HepG2 (cell line): ENCODE results near the gene CDX1. TPM values are rescaled to one million over a fixed set of nuclear protein-coding genes. Genes with fewer than 3 reads are reported as not detected.
A peak's percentile ranks its signal among the peaks of the same experiment; 100 is the strongest.

ENCODE experiments used
- ATF7 ChIP-seq, 2 experiments: fragments of 450-650 bp in 1 of 2; sonication (generic) in 1 of 2; formaldehyde crosslinking in 1 of 2; IDR thresholded peaks; 2 replicates each; pipeline versions ENCODE4 v1.4.0 to v1.6.1; 2016 to 2020; ENCODE audit warnings: antibody characterized with exemption in 1 of 2, mild to moderate bottlenecking in 1 of 2, missing genetic modification reagents in 1 of 2
- BCL3 ChIP-seq: sonication (generic); formaldehyde crosslinking; IDR thresholded peaks from 2 replicates; pipeline ENCODE4 v1.5.1; 2020; ENCODE audit warnings: mild to moderate bottlenecking, missing genetic modification reagents, moderate library complexity
- FOXK1 ChIP-seq: sonication (generic); formaldehyde crosslinking; IDR thresholded peaks from 2 replicates; pipeline ENCODE4 v1.4.0; 2020; ENCODE audit warnings: low read depth, missing genetic modification reagents, borderline replicate concordance
- TOPORS ChIP-seq: sonication (generic); formaldehyde crosslinking; IDR thresholded peaks from 2 replicates; pipeline ENCODE4 v1.8.0; 2023; ENCODE audit warnings: mild to moderate bottlenecking, missing genetic modification reagents
- ZNF280D ChIP-seq: sonication (generic); formaldehyde crosslinking; IDR thresholded peaks from 2 replicates; pipeline ENCODE4 v1.5.1; 2020; ENCODE audit warnings: mild to moderate bottlenecking, missing genetic modification reagents
- polyA plus RNA-seq, 8 experiments: library from polyadenylated mRNA; depleted of rRNA in 3 of 8; stranded (reverse) in 7 of 8; unstranded in 1 of 8; fragments of >200 nt; fragmentation: Illumina TruSeq in 4 of 8; extraction: Trizol in 4 of 8; gene quantifications; 2 replicates each; pipeline versions ENCODE4 v1.2.1 to v1.2.3, GENCODE V29; 2011 to 2016; ENCODE audit warnings: low read depth in 4 of 8, missing spikeins in 1 of 8, mixed read lengths in 1 of 8; ENCODE audit not compliant: insufficient read depth in 1 of 8
- total RNA-seq, 5 experiments: library from RNA; depleted of rRNA; stranded (reverse); fragments of >200 nt; fragmentation: Illumina TruSeq; extraction: Trizol; gene quantifications; 2 replicates each; pipeline ENCODE4 v1.2.3, GENCODE V29; 2016; ENCODE audit warnings: low read depth in 1 of 5
- TF ChIP-seq, protein P1 (sequence below): sonication (generic); formaldehyde crosslinking; conservative IDR thresholded peaks from 2 replicates; pipeline ENCODE4 v1.4.0; 2020; ENCODE audit warnings: mild to moderate bottlenecking, missing genetic modification reagents, moderate library complexity
- TF ChIP-seq, protein P2 (sequence below): sonication (generic); formaldehyde crosslinking; IDR thresholded peaks from 2 replicates; pipeline ENCODE4 v1.8.1; 2023; ENCODE audit warnings: mild to moderate bottlenecking, missing genetic modification reagents

CDX1 gene
- total and polyA plus RNA-seq, 2 of the 13 experiments (the other 11 are each of a cell fraction or from before 2014, with no cell fraction given) = not detected

GRCh38 chr5:150143350-150144245 lies 23.0 kb upstream of the CDX1 start (continued):
- TF ChIP-seq ZNF280D (CRISPR knock-in tag) = peak; percentile 66; the same call in 1 of the 2 replicates
- TF ChIP-seq, protein P1, sequence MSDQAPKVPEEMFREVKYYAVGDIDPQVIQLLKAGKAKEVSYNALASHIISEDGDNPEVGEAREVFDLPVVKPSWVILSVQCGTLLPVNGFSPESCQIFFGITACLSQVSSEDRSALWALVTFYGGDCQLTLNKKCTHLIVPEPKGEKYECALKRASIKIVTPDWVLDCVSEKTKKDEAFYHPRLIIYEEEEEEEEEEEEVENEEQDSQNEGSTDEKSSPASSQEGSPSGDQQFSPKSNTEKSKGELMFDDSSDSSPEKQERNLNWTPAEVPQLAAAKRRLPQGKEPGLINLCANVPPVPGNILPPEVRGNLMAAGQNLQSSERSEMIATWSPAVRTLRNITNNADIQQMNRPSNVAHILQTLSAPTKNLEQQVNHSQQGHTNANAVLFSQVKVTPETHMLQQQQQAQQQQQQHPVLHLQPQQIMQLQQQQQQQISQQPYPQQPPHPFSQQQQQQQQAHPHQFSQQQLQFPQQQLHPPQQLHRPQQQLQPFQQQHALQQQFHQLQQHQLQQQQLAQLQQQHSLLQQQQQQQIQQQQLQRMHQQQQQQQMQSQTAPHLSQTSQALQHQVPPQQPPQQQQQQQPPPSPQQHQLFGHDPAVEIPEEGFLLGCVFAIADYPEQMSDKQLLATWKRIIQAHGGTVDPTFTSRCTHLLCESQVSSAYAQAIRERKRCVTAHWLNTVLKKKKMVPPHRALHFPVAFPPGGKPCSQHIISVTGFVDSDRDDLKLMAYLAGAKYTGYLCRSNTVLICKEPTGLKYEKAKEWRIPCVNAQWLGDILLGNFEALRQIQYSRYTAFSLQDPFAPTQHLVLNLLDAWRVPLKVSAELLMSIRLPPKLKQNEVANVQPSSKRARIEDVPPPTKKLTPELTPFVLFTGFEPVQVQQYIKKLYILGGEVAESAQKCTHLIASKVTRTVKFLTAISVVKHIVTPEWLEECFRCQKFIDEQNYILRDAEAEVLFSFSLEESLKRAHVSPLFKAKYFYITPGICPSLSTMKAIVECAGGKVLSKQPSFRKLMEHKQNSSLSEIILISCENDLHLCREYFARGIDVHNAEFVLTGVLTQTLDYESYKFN (CRISPR knock-in tag) = 0 out of 2 replicates have a peak, but pooled peaks have one; percentile 45
- TF ChIP-seq TOPORS = no peak
- TF ChIP-seq FOXK1 (CRISPR knock-in tag) = no peak
- no peak for TF ChIP-seq ATF7 (IDR thresholded peaks at IDR 0.05)
- TF ChIP-seq ATF7 (CRISPR knock-in tag; IDR thresholded peaks at IDR 0.05) = 0 out of 2 replicates have a peak, but pooled peaks have one; percentile 12
- TF ChIP-seq, protein P2, sequence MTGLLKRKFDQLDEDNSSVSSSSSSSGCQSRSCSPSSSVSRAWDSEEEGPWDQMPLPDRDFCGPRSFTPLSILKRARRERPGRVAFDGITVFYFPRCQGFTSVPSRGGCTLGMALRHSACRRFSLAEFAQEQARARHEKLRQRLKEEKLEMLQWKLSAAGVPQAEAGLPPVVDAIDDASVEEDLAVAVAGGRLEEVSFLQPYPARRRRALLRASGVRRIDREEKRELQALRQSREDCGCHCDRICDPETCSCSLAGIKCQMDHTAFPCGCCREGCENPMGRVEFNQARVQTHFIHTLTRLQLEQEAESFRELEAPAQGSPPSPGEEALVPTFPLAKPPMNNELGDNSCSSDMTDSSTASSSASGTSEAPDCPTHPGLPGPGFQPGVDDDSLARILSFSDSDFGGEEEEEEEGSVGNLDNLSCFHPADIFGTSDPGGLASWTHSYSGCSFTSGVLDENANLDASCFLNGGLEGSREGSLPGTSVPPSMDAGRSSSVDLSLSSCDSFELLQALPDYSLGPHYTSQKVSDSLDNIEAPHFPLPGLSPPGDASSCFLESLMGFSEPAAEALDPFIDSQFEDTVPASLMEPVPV (CRISPR knock-in tag) = no peak
- TF ChIP-seq BCL3 = no peak
